Measurements from ENCODE around the gene RTN4IP1.

- TF ChIP-seq RAD21 (IDR thresholded peaks at IDR 0.05; ENCODE audit: low read length) (no peak), EZH2phosphoT487 (IDR thresholded peaks at IDR 0.05; ENCODE audit: borderline replicate concordance, low read depth) (no peak), GABPA (IDR thresholded peaks at IDR 0.05; ENCODE audit: low read depth) (no peak), FOSL2 (IDR thresholded peaks at IDR 0.05; ENCODE audit: borderline replicate concordance, low read depth) (no peak), EP300 (IDR thresholded peaks at IDR 0.05; ENCODE audit: borderline replicate concordance in 1 of 2, low read depth in 1 of 2, low read length in 1 of 2) (no peak), CHD2 (IDR thresholded peaks at IDR 0.05; ENCODE audit: low read length, partially characterized antibody) (no peak), MXI1 (IDR thresholded peaks at IDR 0.05; ENCODE audit: low read depth, low read length) (no peak), TAF1 (IDR thresholded peaks at IDR 0.05; ENCODE audit: borderline replicate concordance, low read depth, low read length) (no peak)
- TF ChIP-seq, protein P1, sequence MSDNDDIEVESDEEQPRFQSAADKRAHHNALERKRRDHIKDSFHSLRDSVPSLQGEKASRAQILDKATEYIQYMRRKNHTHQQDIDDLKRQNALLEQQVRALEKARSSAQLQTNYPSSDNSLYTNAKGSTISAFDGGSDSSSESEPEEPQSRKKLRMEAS (IDR thresholded peaks at IDR 0.05; ENCODE audit: low read depth), result no peak
- TF ChIP-seq, protein P2, sequence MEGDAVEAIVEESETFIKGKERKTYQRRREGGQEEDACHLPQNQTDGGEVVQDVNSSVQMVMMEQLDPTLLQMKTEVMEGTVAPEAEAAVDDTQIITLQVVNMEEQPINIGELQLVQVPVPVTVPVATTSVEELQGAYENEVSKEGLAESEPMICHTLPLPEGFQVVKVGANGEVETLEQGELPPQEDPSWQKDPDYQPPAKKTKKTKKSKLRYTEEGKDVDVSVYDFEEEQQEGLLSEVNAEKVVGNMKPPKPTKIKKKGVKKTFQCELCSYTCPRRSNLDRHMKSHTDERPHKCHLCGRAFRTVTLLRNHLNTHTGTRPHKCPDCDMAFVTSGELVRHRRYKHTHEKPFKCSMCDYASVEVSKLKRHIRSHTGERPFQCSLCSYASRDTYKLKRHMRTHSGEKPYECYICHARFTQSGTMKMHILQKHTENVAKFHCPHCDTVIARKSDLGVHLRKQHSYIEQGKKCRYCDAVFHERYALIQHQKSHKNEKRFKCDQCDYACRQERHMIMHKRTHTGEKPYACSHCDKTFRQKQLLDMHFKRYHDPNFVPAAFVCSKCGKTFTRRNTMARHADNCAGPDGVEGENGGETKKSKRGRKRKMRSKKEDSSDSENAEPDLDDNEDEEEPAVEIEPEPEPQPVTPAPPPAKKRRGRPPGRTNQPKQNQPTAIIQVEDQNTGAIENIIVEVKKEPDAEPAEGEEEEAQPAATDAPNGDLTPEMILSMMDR (IDR thresholded peaks at IDR 0.05), result no peak
- TF ChIP-seq, protein P3, sequence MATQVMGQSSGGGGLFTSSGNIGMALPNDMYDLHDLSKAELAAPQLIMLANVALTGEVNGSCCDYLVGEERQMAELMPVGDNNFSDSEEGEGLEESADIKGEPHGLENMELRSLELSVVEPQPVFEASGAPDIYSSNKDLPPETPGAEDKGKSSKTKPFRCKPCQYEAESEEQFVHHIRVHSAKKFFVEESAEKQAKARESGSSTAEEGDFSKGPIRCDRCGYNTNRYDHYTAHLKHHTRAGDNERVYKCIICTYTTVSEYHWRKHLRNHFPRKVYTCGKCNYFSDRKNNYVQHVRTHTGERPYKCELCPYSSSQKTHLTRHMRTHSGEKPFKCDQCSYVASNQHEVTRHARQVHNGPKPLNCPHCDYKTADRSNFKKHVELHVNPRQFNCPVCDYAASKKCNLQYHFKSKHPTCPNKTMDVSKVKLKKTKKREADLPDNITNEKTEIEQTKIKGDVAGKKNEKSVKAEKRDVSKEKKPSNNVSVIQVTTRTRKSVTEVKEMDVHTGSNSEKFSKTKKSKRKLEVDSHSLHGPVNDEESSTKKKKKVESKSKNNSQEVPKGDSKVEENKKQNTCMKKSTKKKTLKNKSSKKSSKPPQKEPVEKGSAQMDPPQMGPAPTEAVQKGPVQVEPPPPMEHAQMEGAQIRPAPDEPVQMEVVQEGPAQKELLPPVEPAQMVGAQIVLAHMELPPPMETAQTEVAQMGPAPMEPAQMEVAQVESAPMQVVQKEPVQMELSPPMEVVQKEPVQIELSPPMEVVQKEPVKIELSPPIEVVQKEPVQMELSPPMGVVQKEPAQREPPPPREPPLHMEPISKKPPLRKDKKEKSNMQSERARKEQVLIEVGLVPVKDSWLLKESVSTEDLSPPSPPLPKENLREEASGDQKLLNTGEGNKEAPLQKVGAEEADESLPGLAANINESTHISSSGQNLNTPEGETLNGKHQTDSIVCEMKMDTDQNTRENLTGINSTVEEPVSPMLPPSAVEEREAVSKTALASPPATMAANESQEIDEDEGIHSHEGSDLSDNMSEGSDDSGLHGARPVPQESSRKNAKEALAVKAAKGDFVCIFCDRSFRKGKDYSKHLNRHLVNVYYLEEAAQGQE (IDR thresholded peaks at IDR 0.05; ENCODE audit: low read depth, low read length), result no peak
Observed at GRCh38 chr6:106637051-106637716, 7.9 kb upstream of the RTN4IP1 start.

Measured in SK-N-SH (cell line).